ENCODE data around the gene GNPDA1. TPM values are rescaled to one million over a fixed set of nuclear protein-coding genes. Genes with fewer than 3 reads are reported as not detected.

The GNPDA1 gene
- total RNA-seq, 1 experiment from 2014 or later: 70.5 TPM

- DNase-seq (ENCODE audit: low read depth): no peak
Measured at GRCh38 chr5:141957367-141957996, 55.3 kb downstream of the GNPDA1 start.

- no peak for DNase-seq (ENCODE audit: low read depth)
Measured at GRCh38 chr5:141954194-141954593, 58.6 kb downstream of the GNPDA1 start.

- no peak for DNase-seq (ENCODE audit: low read depth)
Measured at GRCh38 chr5:141952020-141952419, 60.8 kb downstream of the GNPDA1 start.

- no peak for DNase-seq (ENCODE audit: low read depth)
Measured at GRCh38 chr5:141951332-141951781, 61.5 kb downstream of the GNPDA1 start.

Other genes starting within 250 kb of the GNPDA1 start
- gene PCDH1, start 134.6 kb downstream of the GNPDA1 start, total RNA-seq (2014; rRNA removed; shearing (Covaris generic)): 1.6 and 2.2 TPM in 2 replicates
- 33.9 and 35.8 TPM in 2 replicates for gene DELE1, start 89.2 kb downstream of the GNPDA1 start, total RNA-seq (2014; rRNA removed; shearing (Covaris generic))
- not detected in 2 replicates for gene PCDH12, start 54.8 kb downstream of the GNPDA1 start, total RNA-seq (2014; rRNA removed; shearing (Covaris generic))
- 65.5 and 66.9 TPM in 2 replicates for gene RNF14, start 43.9 kb downstream of the GNPDA1 start, total RNA-seq (2014; rRNA removed; shearing (Covaris generic))
- gene NDFIP1, start 95.8 kb upstream of the GNPDA1 start, total RNA-seq (2014; rRNA removed; shearing (Covaris generic)): 60.0 and 61.6 TPM in 2 replicates